Sigmoid colon (tissue), 4 donors: ENCODE data around the gene CTIF.

ENCODE experiments used
- EP300 ChIP-seq, 4 donors: sonication (generic); formaldehyde crosslinking; IDR thresholded peaks; one replicate each; pipeline ENCODE4 v1.6.1; 2017; ENCODE audit warnings: antibody characterized with exemption in 4 of 4
- POLR2A ChIP-seq, 2 donors: fragments of 450-650 bp; IDR thresholded peaks; one replicate each; pipeline ENCODE4 v1.6.1; 2016; ENCODE audit warnings: antibody characterized with exemption in 2 of 2, mild to moderate bottlenecking in 2 of 2, moderate library complexity in 2 of 2
- POLR2AphosphoS5 ChIP-seq, 4 donors: sonication (generic); formaldehyde crosslinking; IDR thresholded peaks; one replicate each; pipeline ENCODE4 v1.6.1; 2017; ENCODE audit warnings: antibody characterized with exemption in 4 of 4
- TF ChIP-seq, protein P1 (sequence below), 4 experiments: fragments of 450-650 bp in 3 of 4; fragments of 200-600 bp in 1 of 4; IDR thresholded peaks; one replicate each; pipeline ENCODE4 v1.5.1; 2016 to 2019; ENCODE audit warnings: antibody characterized with exemption in 4 of 4, mild to moderate bottlenecking in 3 of 4, moderate library complexity in 2 of 4

DNA sequence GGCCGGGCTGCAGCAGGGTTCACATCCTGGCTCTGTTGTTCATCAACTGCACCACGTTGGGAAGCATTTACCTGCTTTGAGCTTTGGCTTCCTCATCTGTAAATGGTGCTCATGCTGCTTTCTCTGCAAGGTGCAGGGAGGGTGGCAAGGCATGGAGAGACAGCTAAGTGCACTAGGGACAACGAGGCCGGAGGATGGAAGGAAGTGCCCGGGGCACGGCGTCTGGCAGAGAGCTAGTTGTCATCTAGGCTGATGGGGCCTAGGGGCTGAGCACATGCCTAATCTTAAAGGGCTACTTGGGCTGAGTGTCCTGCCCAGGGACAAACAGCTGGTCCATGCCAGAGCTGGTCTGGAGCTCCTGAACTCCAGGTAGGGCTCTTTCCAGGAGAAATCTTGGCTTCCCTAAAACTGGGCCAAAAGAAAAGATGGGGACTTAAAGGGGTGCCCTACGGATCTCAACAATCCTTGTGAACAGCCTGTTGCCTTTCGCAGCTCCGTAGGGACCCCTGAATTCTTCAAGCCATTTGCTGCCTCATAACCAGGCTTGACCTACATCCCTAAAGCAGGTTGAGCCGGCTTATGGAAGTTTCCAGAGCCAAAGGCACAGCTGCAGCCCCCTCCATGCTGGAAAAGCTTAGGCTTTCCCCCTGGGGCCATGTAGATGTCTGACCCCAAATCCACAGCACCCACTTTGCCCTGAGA lies 281.1 kb downstream of the CTIF start:
- TF ChIP-seq EP300 (IDR thresholded peaks at IDR 0.05) (no peak), POLR2AphosphoS5 (IDR thresholded peaks at IDR 0.05) (no peak), POLR2A (IDR thresholded peaks at IDR 0.05) (no peak)
- TF ChIP-seq, protein P1, sequence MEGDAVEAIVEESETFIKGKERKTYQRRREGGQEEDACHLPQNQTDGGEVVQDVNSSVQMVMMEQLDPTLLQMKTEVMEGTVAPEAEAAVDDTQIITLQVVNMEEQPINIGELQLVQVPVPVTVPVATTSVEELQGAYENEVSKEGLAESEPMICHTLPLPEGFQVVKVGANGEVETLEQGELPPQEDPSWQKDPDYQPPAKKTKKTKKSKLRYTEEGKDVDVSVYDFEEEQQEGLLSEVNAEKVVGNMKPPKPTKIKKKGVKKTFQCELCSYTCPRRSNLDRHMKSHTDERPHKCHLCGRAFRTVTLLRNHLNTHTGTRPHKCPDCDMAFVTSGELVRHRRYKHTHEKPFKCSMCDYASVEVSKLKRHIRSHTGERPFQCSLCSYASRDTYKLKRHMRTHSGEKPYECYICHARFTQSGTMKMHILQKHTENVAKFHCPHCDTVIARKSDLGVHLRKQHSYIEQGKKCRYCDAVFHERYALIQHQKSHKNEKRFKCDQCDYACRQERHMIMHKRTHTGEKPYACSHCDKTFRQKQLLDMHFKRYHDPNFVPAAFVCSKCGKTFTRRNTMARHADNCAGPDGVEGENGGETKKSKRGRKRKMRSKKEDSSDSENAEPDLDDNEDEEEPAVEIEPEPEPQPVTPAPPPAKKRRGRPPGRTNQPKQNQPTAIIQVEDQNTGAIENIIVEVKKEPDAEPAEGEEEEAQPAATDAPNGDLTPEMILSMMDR (IDR thresholded peaks at IDR 0.05) = no peak
